GM20000 (cell line): ENCODE results near the gene POLK.

Source experiments
- DNase-seq: peaks from one replicate; pipeline ENCODE4 v3.0.0; 2012; ENCODE audit warnings: low spot score
- CTCF ChIP-seq: IDR thresholded peaks from 2 replicates; pipeline ENCODE4 v1.5.1; 2012; ENCODE audit warnings: mild to moderate bottlenecking, control low read depth; ENCODE audit errors: extremely low read depth, missing control alignments

POLK gene

DNA sequence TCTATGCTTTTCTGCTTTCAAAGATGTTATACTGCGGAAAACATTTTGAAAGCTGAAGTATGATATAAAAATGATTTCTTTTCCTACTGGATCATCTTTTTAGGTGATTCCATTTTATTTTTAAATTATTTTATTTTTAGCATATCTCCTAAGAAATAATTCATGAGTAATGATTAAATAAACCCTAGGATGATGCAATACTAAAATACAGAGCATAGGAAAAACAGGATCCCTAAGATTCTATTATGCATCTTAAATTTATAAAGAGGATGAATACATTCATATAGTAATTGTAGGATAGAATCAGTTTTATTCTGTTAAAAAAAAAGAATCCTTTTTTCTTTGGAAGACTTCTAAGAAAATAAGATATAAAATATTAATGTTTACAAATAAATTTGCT, 10.9 kb downstream of the POLK start:
- DNase-seq: no peak
- TF ChIP-seq CTCF: no peak

GRCh38 chr5:75523275-75523674, 11.6 kb downstream of the POLK start:
- DNase-seq: no peak
- TF ChIP-seq CTCF: no peak

GRCh38 chr5:75524071-75524470, 12.4 kb downstream of the POLK start:
- peak; percentile 50 for DNase-seq
- no peak for TF ChIP-seq CTCF

GRCh38 chr5:75524591-75524990, 12.9 kb downstream of the POLK start:
- no peak for TF ChIP-seq CTCF
- DNase-seq: no peak

GRCh38 chr5:75525344-75525743, 13.7 kb downstream of the POLK start:
- no peak for DNase-seq
- no peak for TF ChIP-seq CTCF

- no peak for DNase-seq
- no peak for TF ChIP-seq CTCF
These were observed 14.4 kb downstream of the POLK start for GRCh38 chr5:75526070-75526469.

DNA sequence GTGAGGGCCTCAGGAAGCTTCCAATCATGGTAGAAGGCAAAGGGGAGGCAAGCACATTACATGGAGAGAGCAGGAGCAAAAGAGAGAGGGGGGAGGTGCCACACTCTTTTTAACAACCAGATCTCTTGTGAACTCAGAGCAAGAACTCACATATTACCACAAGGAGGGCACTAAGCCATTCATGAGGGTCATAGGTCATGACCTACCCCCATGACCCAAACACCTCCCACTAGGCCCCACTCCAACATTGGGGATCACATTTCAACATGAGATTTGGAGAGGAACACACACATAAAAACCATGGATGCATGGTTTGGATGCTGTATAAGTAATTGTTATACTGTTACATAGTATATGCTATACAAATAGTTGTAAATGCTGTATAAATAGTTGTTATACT, 17.5 kb downstream of the POLK start:
- no peak for TF ChIP-seq CTCF
- no peak for DNase-seq
